ENCODE results near the gene CHDH.

GRCh38 chr3:53820756-53821580, 25.3 kb downstream of the CHDH start:
- no peak for TF ChIP-seq CTCF (tag by site-specific recombination; IDR thresholded peaks at IDR 0.05)
- no peak for TF ChIP-seq IKZF3 (tag by site-specific recombination; IDR thresholded peaks at IDR 0.05)
- TF ChIP-seq ZNF777 (tag by site-specific recombination; IDR thresholded peaks at IDR 0.05; ENCODE audit: borderline replicate concordance), result no peak
- no peak for TF ChIP-seq PRDM2 (tag by site-specific recombination; IDR thresholded peaks at IDR 0.05; ENCODE audit: borderline replicate concordance)
- TF ChIP-seq, protein P1, sequence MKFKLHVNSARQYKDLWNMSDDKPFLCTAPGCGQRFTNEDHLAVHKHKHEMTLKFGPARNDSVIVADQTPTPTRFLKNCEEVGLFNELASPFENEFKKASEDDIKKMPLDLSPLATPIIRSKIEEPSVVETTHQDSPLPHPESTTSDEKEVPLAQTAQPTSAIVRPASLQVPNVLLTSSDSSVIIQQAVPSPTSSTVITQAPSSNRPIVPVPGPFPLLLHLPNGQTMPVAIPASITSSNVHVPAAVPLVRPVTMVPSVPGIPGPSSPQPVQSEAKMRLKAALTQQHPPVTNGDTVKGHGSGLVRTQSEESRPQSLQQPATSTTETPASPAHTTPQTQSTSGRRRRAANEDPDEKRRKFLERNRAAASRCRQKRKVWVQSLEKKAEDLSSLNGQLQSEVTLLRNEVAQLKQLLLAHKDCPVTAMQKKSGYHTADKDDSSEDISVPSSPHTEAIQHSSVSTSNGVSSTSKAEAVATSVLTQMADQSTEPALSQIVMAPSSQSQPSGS (tag by site-specific recombination; IDR thresholded peaks at IDR 0.05; ENCODE audit: low read depth), result no peak
- TF ChIP-seq, protein P2, sequence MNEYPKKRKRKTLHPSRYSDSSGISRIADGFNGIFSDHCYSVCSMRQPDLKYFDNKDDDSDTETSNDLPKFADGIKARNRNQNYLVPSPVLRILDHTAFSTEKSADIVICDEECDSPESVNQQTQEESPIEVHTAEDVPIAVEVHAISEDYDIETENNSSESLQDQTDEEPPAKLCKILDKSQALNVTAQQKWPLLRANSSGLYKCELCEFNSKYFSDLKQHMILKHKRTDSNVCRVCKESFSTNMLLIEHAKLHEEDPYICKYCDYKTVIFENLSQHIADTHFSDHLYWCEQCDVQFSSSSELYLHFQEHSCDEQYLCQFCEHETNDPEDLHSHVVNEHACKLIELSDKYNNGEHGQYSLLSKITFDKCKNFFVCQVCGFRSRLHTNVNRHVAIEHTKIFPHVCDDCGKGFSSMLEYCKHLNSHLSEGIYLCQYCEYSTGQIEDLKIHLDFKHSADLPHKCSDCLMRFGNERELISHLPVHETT (tag by site-specific recombination; IDR thresholded peaks at IDR 0.05), result no peak
- no peak for TF ChIP-seq ZNF24 (tag by site-specific recombination; IDR thresholded peaks at IDR 0.05)
- no peak for TF ChIP-seq ZNF747 (tag by site-specific recombination; IDR thresholded peaks at IDR 0.05)
- TF ChIP-seq, protein P3, sequence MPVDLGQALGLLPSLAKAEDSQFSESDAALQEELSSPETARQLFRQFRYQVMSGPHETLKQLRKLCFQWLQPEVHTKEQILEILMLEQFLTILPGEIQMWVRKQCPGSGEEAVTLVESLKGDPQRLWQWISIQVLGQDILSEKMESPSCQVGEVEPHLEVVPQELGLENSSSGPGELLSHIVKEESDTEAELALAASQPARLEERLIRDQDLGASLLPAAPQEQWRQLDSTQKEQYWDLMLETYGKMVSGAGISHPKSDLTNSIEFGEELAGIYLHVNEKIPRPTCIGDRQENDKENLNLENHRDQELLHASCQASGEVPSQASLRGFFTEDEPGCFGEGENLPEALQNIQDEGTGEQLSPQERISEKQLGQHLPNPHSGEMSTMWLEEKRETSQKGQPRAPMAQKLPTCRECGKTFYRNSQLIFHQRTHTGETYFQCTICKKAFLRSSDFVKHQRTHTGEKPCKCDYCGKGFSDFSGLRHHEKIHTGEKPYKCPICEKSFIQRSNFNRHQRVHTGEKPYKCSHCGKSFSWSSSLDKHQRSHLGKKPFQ (tag by site-specific recombination; IDR thresholded peaks at IDR 0.05), result no peak
- TF ChIP-seq, protein P4, sequence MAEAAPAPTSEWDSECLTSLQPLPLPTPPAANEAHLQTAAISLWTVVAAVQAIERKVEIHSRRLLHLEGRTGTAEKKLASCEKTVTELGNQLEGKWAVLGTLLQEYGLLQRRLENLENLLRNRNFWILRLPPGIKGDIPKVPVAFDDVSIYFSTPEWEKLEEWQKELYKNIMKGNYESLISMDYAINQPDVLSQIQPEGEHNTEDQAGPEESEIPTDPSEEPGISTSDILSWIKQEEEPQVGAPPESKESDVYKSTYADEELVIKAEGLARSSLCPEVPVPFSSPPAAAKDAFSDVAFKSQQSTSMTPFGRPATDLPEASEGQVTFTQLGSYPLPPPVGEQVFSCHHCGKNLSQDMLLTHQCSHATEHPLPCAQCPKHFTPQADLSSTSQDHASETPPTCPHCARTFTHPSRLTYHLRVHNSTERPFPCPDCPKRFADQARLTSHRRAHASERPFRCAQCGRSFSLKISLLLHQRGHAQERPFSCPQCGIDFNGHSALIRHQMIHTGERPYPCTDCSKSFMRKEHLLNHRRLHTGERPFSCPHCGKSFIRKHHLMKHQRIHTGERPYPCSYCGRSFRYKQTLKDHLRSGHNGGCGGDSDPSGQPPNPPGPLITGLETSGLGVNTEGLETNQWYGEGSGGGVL (tag by site-specific recombination; IDR thresholded peaks at IDR 0.05), result no peak
- no peak for TF ChIP-seq ZNF133 (tag by site-specific recombination; IDR thresholded peaks at IDR 0.05)
- no peak for TF ChIP-seq ZNF776 (tag by site-specific recombination; IDR thresholded peaks at IDR 0.05; ENCODE audit: borderline replicate concordance)
- TF ChIP-seq, protein P5, sequence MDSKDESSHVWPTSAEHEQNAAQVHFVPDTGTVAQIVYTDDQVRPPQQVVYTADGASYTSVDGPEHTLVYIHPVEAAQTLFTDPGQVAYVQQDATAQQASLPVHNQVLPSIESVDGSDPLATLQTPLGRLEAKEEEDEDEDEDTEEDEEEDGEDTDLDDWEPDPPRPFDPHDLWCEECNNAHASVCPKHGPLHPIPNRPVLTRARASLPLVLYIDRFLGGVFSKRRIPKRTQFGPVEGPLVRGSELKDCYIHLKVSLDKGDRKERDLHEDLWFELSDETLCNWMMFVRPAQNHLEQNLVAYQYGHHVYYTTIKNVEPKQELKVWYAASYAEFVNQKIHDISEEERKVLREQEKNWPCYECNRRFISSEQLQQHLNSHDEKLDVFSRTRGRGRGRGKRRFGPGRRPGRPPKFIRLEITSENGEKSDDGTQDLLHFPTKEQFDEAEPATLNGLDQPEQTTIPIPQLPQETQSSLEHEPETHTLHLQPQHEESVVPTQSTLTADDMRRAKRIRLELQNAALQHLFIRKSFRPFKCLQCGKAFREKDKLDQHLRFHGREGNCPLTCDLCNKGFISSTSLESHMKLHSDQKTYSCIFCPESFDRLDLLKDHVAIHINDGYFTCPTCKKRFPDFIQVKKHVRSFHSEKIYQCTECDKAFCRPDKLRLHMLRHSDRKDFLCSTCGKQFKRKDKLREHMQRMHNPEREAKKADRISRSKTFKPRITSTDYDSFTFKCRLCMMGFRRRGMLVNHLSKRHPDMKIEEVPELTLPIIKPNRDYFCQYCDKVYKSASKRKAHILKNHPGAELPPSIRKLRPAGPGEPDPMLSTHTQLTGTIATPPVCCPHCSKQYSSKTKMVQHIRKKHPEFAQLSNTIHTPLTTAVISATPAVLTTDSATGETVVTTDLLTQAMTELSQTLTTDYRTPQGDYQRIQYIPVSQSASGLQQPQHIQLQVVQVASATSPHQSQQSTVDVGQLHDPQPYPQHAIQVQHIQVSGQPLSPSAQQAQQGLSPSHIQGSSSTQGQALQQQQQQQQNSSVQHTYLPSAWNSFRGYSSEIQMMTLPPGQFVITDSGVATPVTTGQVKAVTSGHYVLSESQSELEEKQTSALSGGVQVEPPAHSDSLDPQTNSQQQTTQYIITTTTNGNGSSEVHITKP (tag by site-specific recombination; IDR thresholded peaks at IDR 0.05), result no peak

Data from HEK293 (cell line).